Endodermal cell (in vitro differentiated cells): ENCODE results near the gene IL20RB. TPM values are rescaled to one million over a fixed set of nuclear protein-coding genes. Genes with fewer than 3 reads are reported as not detected.
"Not testable (repeated sequence)": the region's sequence is repeated elsewhere in the genome, so short reads cannot be mapped to it uniquely, and the experiment has no call there.

ENCODE experiments used
- DNase-seq: peaks from one replicate; pipeline ENCODE4 v3.0.0-alpha.2; 2017
- H3K27ac ChIP-seq: 2 replicates; pipeline ENCODE4 v1.5.1; 2013; ENCODE audit warnings: mild to moderate bottlenecking, low read depth, low read length, moderate library complexity
- H3K27me3 ChIP-seq: 2 replicates; pipeline ENCODE4 v1.6.1; 2013; ENCODE audit warnings: mild to moderate bottlenecking, low read length, moderate library complexity; ENCODE audit not compliant: insufficient read depth, control insufficient read depth, poor library complexity, severe bottlenecking
- H3K36me3 ChIP-seq: 2 replicates; pipeline ENCODE4 v1.7.0; 2013; ENCODE audit warnings: mild to moderate bottlenecking, low read length, moderate library complexity; ENCODE audit not compliant: control insufficient read depth, insufficient read depth
- H3K4me1 ChIP-seq: one replicate; pipeline ENCODE4 v1.7.0; 2013; ENCODE audit warnings: low read length; ENCODE audit not compliant: control insufficient read depth, insufficient read depth
- H3K4me3 ChIP-seq: 2 replicates; pipeline ENCODE4 v1.5.1; 2013; ENCODE audit warnings: mild to moderate bottlenecking, low read length, moderate library complexity
- H3K9ac ChIP-seq: 2 replicates; pipeline ENCODE4 v1.6.1; 2013; ENCODE audit warnings: mild to moderate bottlenecking, low read length, moderate library complexity; ENCODE audit not compliant: poor library complexity, severe bottlenecking; ENCODE audit errors: extremely low read depth
- H3K9me3 ChIP-seq: 2 replicates; pipeline ENCODE4 v1.6.1; 2013; ENCODE audit warnings: mild to moderate bottlenecking, low read length, moderate library complexity; ENCODE audit not compliant: control insufficient read depth
- H3K27ac Mint-ChIP-seq: 2 replicates; pipeline ENCODE4 v1.8.0; 2020; ENCODE audit warnings: mixed read lengths
- H3K27me3 Mint-ChIP-seq: 2 replicates; pipeline ENCODE4 v1.8.0; 2021; ENCODE audit warnings: mild to moderate bottlenecking, mixed read lengths; ENCODE audit not compliant: insufficient read depth
- H3K36me3 Mint-ChIP-seq: 2 replicates; pipeline ENCODE4 v1.8.0; 2020; ENCODE audit warnings: low read depth, mixed read lengths
- H3K4me1 Mint-ChIP-seq: 2 replicates; pipeline ENCODE4 v1.8.0; 2020; ENCODE audit warnings: mixed read lengths
- H3K4me3 Mint-ChIP-seq: 2 replicates; pipeline ENCODE4 v1.8.0; 2020; ENCODE audit warnings: mild to moderate bottlenecking, moderate library complexity, mixed read lengths
- H3K9me3 Mint-ChIP-seq: 2 replicates; pipeline ENCODE4 v1.8.0; 2020; ENCODE audit warnings: mild to moderate bottlenecking, mixed read lengths
- WGBS, 2 experiments: methylation state at CpG; one replicate each; pipeline versions ENCODE4 v1.1.5 to v1.1.7; 2013; ENCODE audit warnings: missing lambda C conversion rate in 2 of 2, mixed read lengths in 1 of 2; ENCODE audit not compliant: insufficient coverage in 1 of 2, insufficient read length in 1 of 2; 5-methylcytosine and 5-hydroxymethylcytosine counted together
- total RNA-seq, 2 donors: library from RNA; stranded (reverse); fragmentation: NEBNext Ultra II Directional in 1 of 2; extraction: Animal tissue kit (Norgen Biotek cat#: 25700) in 1 of 2; gene quantifications; 2 replicates in 1 of 2; 3 replicates in 1 of 2; pipeline ENCODE4 v1.2.1, GENCODE V29; 2021
- TF ChIP-seq, protein P1 (sequence below): fragments of 200-600 bp; sonication (generic); conservative IDR thresholded peaks from 2 replicates; pipeline ENCODE4 v1.5.0; 2021; ENCODE audit warnings: antibody characterized with exemption, mild to moderate bottlenecking

Gene IL20RB
- total RNA-seq, 2 donors from 2014 or later = 1.7 to 2.1 TPM

DNA sequence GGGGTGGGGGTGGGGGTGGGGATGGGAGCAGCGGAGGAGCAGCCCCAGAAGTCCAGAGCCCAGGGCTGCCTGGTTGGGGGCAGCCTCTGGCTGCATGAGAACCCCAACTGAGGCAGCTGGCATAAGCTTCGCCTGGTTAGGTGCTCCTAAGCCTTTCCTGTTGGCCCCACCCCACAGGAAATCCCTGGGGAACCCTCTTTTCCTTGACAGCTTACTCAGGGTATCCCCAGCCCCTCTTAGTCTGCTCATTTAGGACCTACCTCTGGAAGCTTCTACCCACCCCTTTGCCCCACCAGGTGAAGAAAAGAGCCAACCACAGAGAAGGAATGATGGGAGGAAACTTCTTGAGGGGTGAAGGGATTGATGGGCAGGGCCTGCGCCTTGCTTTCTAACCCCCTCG lies 53.4 kb downstream of the IL20RB start:
- WGBS, 2 experiments = 93% methylated on average over 4 of the region's 4 CpGs; no CpG with 5 or more reads in 1 of the 2 experiments
- Histone ChIP-seq H3K4me3 (no peak overlapping the region), H3K36me3 (no peaks in the 10 kb centered on the region), H3K27ac (no peak overlapping the region), H3K9ac (no peak overlapping the region), H3K9me3 (no peaks in the 10 kb centered on the region), H3K4me1 (no peaks in the 10 kb centered on the region), H3K27me3 (no peaks in the 10 kb centered on the region)
- no peaks in the 10 kb centered on the region for H3K9me3 Mint-ChIP-seq
- H3K4me3 Mint-ChIP-seq = no peak overlapping the region
- H3K36me3 Mint-ChIP-seq = no peaks in the 10 kb centered on the region
- no peaks in the 10 kb centered on the region for H3K27me3 Mint-ChIP-seq
- no peak overlapping the region for H3K27ac Mint-ChIP-seq
- no peak for DNase-seq
- TF ChIP-seq, protein P1, sequence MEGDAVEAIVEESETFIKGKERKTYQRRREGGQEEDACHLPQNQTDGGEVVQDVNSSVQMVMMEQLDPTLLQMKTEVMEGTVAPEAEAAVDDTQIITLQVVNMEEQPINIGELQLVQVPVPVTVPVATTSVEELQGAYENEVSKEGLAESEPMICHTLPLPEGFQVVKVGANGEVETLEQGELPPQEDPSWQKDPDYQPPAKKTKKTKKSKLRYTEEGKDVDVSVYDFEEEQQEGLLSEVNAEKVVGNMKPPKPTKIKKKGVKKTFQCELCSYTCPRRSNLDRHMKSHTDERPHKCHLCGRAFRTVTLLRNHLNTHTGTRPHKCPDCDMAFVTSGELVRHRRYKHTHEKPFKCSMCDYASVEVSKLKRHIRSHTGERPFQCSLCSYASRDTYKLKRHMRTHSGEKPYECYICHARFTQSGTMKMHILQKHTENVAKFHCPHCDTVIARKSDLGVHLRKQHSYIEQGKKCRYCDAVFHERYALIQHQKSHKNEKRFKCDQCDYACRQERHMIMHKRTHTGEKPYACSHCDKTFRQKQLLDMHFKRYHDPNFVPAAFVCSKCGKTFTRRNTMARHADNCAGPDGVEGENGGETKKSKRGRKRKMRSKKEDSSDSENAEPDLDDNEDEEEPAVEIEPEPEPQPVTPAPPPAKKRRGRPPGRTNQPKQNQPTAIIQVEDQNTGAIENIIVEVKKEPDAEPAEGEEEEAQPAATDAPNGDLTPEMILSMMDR = no peak
- H3K4me1 Mint-ChIP-seq = peaks cover 14% of the 10 kb centered on the region

DNA sequence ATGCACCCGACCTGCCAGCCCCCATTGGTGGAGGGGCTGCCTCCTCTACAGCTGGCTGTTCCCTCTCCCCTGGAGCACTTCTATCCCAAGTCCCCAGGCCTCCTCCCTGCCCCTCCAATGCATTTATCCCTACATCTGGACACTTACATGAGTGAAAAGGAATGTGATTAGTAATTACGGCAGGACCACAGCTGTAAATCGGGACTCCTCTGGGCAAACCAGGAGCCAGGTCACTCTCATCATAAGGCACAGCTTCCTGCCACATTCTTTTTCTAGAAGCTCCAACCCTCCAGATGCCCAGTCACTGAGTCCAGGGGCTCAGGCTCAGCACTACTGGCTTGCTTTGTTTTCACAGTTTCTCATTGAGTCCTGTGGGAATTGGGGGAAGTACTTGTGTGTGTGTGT lies 54.3 kb downstream of the IL20RB start:
- Histone ChIP-seq H3K9ac (no peak overlapping the region), H3K4me3 (no peak overlapping the region), H3K9me3 (no peaks in the 10 kb centered on the region), H3K36me3 (no peaks in the 10 kb centered on the region), H3K27ac (no peak overlapping the region), H3K4me1 (no peaks in the 10 kb centered on the region), H3K27me3 (no peaks in the 10 kb centered on the region)
- H3K4me1 Mint-ChIP-seq = peaks cover 14% of the 10 kb centered on the region
- H3K36me3 Mint-ChIP-seq = no peaks in the 10 kb centered on the region
- no peak for DNase-seq
- no peak overlapping the region for H3K4me3 Mint-ChIP-seq
- WGBS, 2 experiments = 86 to 92% methylated on average over 1 to 3 of the region's 3 CpGs
- no peaks in the 10 kb centered on the region for H3K9me3 Mint-ChIP-seq
- H3K27ac Mint-ChIP-seq = no peak overlapping the region
- no peaks in the 10 kb centered on the region for H3K27me3 Mint-ChIP-seq
- TF ChIP-seq, protein P1 = no peak

DNA sequence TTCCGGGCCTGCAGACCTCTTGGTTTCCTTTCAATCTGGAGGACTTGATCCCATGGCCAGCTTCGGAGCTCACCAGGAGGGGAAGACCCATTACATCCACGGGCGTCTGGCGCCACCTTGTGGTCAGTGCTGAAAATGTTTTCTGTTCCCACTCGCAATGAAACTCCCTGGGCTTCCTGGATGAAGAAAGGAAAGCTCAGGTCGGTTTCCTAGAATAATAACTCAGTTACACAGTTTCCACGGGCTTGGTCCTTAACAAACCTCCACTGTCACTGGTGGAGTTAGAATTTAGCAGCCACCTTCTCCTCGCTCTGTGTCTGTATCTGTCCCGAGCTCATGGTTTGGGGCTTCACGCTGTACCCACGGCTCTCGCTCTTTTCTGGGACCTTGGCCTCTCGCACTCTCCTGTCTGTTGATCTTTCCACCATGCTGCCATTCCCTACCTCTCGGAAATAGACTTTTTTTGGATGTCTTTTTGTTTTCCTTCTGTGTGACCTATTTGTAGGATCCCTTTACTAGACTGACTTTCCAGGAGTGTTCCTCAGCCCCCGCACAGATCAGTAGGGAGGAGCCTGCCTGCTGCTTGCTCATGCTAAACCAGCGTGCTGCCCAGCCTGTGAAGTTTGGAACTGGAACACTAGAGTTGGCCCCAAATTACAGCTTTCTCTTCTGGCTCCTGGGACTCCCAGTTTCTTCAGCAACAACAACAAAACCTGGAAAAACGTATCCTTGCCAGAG lies 56.3 kb downstream of the IL20RB start:
- Mint-ChIP-seq H3K4me3 (peak overlapping the region; percentile 35), H3K4me1 (peaks cover 14% of the 10 kb centered on the region), H3K27ac (no peak overlapping the region), H3K27me3 (no peaks in the 10 kb centered on the region), H3K9me3 (peaks cover 3% of the 10 kb centered on the region), H3K36me3 (no peaks in the 10 kb centered on the region)
- Histone ChIP-seq H3K36me3 (no peaks in the 10 kb centered on the region), H3K27me3 (no peaks in the 10 kb centered on the region), H3K27ac (no peak overlapping the region), H3K4me1 (no peaks in the 10 kb centered on the region), H3K9ac (no peak overlapping the region), H3K4me3 (no peak overlapping the region), H3K9me3 (no peaks in the 10 kb centered on the region)
- TF ChIP-seq, protein P1 = peak; percentile 94
- WGBS, 2 experiments = 45 to 51% methylated on average over 15 to 18 of the region's 18 CpGs
- DNase-seq = peak; percentile 96

GRCh38 chr3:137017316-137017715 lies 59.5 kb downstream of the IL20RB start:
- H3K4me3 Mint-ChIP-seq, H3K9me3 ChIP-seq, H3K36me3 ChIP-seq, H3K4me1 ChIP-seq, H3K27me3 ChIP-seq, H3K4me3 ChIP-seq, H3K27ac Mint-ChIP-seq, H3K27me3 Mint-ChIP-seq, H3K27ac ChIP-seq, H3K9ac ChIP-seq, H3K9me3 Mint-ChIP-seq, DNase-seq, H3K36me3 Mint-ChIP-seq: not testable (repeated sequence)
- peaks cover 16% of the 10 kb centered on the region for H3K4me1 Mint-ChIP-seq
- WGBS, 2 experiments = 85% methylated on average over 1 of the region's 1 CpG; no CpG with 5 or more reads in 1 of the 2 experiments
